K562 (cell line): ENCODE results near the gene ACE. TPM values are rescaled to one million over a fixed set of nuclear protein-coding genes. Genes with fewer than 3 reads are reported as not detected.
A peak's percentile ranks its signal among the peaks of the same experiment; 100 is the strongest.

Experiments used
- ATF1 ChIP-seq, 2 experiments: fragments of 450-650 bp in 1 of 2; IDR thresholded peaks; 2 replicates each; pipeline ENCODE4 v1.6.1; 2016; ENCODE audit warnings: missing compliant biosample characterization in 1 of 2, missing genetic modification characterization in 1 of 2
- C11orf30 ChIP-seq: fragments of 450-650 bp; IDR thresholded peaks from 2 replicates; pipeline ENCODE4 v1.6.1; 2016; ENCODE audit warnings: low read depth, mild to moderate bottlenecking
- CREB5 ChIP-seq: fragments of 250-450 bp; sonication (Bioruptor Pico); IDR thresholded peaks from 2 replicates; pipeline ENCODE4 v1.5.0; 2020; ENCODE audit warnings: mild to moderate bottlenecking
- ESRRA ChIP-seq: fragments of 450-650 bp; IDR thresholded peaks from 2 replicates; pipeline ENCODE4 v1.6.1; 2014; ENCODE audit warnings: low read depth, mild to moderate bottlenecking, moderate library complexity, borderline replicate concordance
- ETV1 ChIP-seq: fragments of 450-650 bp; conservative IDR thresholded peaks from 2 replicates; pipeline ENCODE4 v1.6.1; 2016; ENCODE audit warnings: missing genetic modification characterization, control low read depth, low read depth, missing compliant biosample characterization
- IRF9 ChIP-seq: fragments of 450-650 bp; IDR thresholded peaks from 2 replicates; pipeline ENCODE4 v1.6.1; 2016; ENCODE audit warnings: missing biosample characterization, missing genetic modification characterization
- LARP7 ChIP-seq: fragments of 450-650 bp; IDR thresholded peaks from 2 replicates; pipeline ENCODE4 v1.6.1; 2016
- MAFG ChIP-seq: fragments of 450-650 bp; conservative IDR thresholded peaks from 2 replicates; pipeline ENCODE4 v1.6.1; 2016; ENCODE audit warnings: missing genetic modification characterization, missing compliant biosample characterization
- MTF1 ChIP-seq: fragments of 250-450 bp; sonication (Bioruptor Pico); IDR thresholded peaks from 2 replicates; pipeline ENCODE4 v1.9.0; 2021; ENCODE audit warnings: moderate library complexity, mild to moderate bottlenecking, inconsistent platforms, borderline replicate concordance
- RBM15 ChIP-seq: fragments of 200-400 bp; formaldehyde crosslinking; IDR thresholded peaks from 2 replicates; pipeline ENCODE4 v1.6.1; 2018; ENCODE audit warnings: mild to moderate bottlenecking, low read length, moderate library complexity; ENCODE audit not compliant: insufficient read depth
- SIN3B ChIP-seq: fragments of 450-650 bp; IDR thresholded peaks from 2 replicates; pipeline ENCODE4 v1.6.1; 2017; ENCODE audit warnings: low read depth, mild to moderate bottlenecking, moderate library complexity
- SIRT6 ChIP-seq: IDR thresholded peaks from one replicate; pipeline ENCODE4 v1.6.1; 2012; ENCODE audit warnings: low read depth, mild to moderate bottlenecking, control low read depth, inconsistent platforms, low read length, moderate library complexity
- SNAPC5 ChIP-seq: fragments of 250-450 bp; sonication (Bioruptor Pico); IDR thresholded peaks from 2 replicates; pipeline ENCODE4 v1.8.0; 2021; ENCODE audit warnings: moderate library complexity, mild to moderate bottlenecking, inconsistent platforms
- SPI1 ChIP-seq: IDR thresholded peaks from 2 replicates; pipeline ENCODE4 v1.6.1; 2011; ENCODE audit warnings: low read depth, low read length, control low read depth, borderline replicate concordance
- TFAP4 ChIP-seq: sonication (generic); formaldehyde crosslinking; IDR thresholded peaks from 2 replicates; pipeline ENCODE4 v1.8.0; 2022; ENCODE audit warnings: missing genetic modification reagents, mild to moderate bottlenecking, moderate library complexity, borderline replicate concordance
- THRAP3 ChIP-seq: fragments of 450-650 bp; IDR thresholded peaks from 2 replicates; pipeline ENCODE4 v1.6.1; 2016; ENCODE audit warnings: mild to moderate bottlenecking, inconsistent platforms, borderline replicate concordance
- TRIM24 ChIP-seq, 2 experiments: fragments of 450-650 bp; IDR thresholded peaks; 2 replicates each; pipeline ENCODE4 v1.6.1; 2016
- ZMIZ1 ChIP-seq, 2 experiments: fragments of 150-350 bp in 1 of 2; IDR thresholded peaks; 2 replicates each; pipeline ENCODE4 v1.6.1; 2012 to 2016; ENCODE audit warnings: low read depth in 2 of 2, low read length in 2 of 2, mild to moderate bottlenecking in 1 of 2, moderate library complexity in 1 of 2
- ZNF212 ChIP-seq: fragments of 450-650 bp; formaldehyde crosslinking; IDR thresholded peaks from 2 replicates; pipeline ENCODE4 v1.4.0; 2020; ENCODE audit warnings: mild to moderate bottlenecking
- ZNF717 ChIP-seq: fragments of 250-450 bp; sonication (Bioruptor Pico); IDR thresholded peaks from 2 replicates; pipeline ENCODE4 v1.5.0; 2021
- polyA plus RNA-seq, 8 experiments: library from polyadenylated mRNA; depleted of rRNA in 4 of 8; stranded (reverse) in 5 of 8; unstranded in 3 of 8; fragments of >200 nt; fragmentation: Nextera tagmentation in 2 of 8; fragmentation: Illumina TruSeq in 1 of 8; extraction: Ambion mirVana in 2 of 8; extraction: Trizol in 1 of 8; gene quantifications; 2 replicates each; pipeline versions ENCODE4 v1.2.1 to v1.2.3, GENCODE V29; 2011 to 2014; ENCODE audit warnings: inconsistent platforms in 1 of 8, missing spikeins in 1 of 8
- total RNA-seq, 7 experiments: library from RNA; depleted of rRNA in 6 of 7; stranded (reverse); fragments of >200 nt in 6 of 7; fragmentation: Illumina TruSeq in 2 of 7; extraction: Trizol in 2 of 7; gene quantifications; 2 replicates each; pipeline versions ENCODE4 v1.2.1 to v1.2.3, GENCODE V29; 2011 to 2021; ENCODE audit warnings: low replicate concordance in 1 of 7

ACE gene
- total and polyA plus RNA-seq, 9 of the 15 experiments (the other 6 are each of a cell fraction or from before 2014, with no cell fraction given): 0.07 to 2.5 (median 0.47) TPM; not detected in 1

- TF ChIP-seq SIRT6: no peak
- TF ChIP-seq IRF9 (tag): no peak
- TF ChIP-seq TRIM24 (IDR thresholded peaks at IDR 0.05): no peak
- no peak for TF ChIP-seq ZNF212 (CRISPR knock-in tag)
- 0 out of 2 replicates have a peak, but pooled peaks have one; percentile 1 for TF ChIP-seq ESRRA
- no peak for TF ChIP-seq ZNF717 (CRISPR knock-in tag)
- no peak for TF ChIP-seq LARP7
- no peak for TF ChIP-seq ATF1 (CRISPR knock-in tag; IDR thresholded peaks at IDR 0.05)
- TF ChIP-seq ATF1 (tag; IDR thresholded peaks at IDR 0.05): no peak
- TF ChIP-seq MAFG (tag): 0 out of 2 replicates have a peak, but pooled peaks have one; percentile 16
- TF ChIP-seq CREB5: no peak
- TF ChIP-seq SIN3B: no peak
- TF ChIP-seq SPI1: 0 out of 2 replicates have a peak, but pooled peaks have one; percentile 30
- TF ChIP-seq C11orf30: peak; percentile 57; the same call in 1 of the 2 replicates
- no peak for TF ChIP-seq RBM15
- no peak for TF ChIP-seq THRAP3
- TF ChIP-seq ETV1 (tag): 0 out of 2 replicates have a peak, but pooled peaks have one; percentile 44
- TF ChIP-seq TFAP4 (CRISPR knock-in tag): peak; percentile 25; the same call in 1 of the 2 replicates
- no peak for TF ChIP-seq SNAPC5
- no peak for TF ChIP-seq MTF1 (CRISPR knock-in tag)
- no peak for TF ChIP-seq ZMIZ1 (IDR thresholded peaks at IDR 0.05; ENCODE audit: low read depth in 2 of 2, low read length in 2 of 2)
- TF ChIP-seq, all 486 proteins: peak for 9
These were observed 2.0 kb upstream of the ACE start (continued) for GRCh38 chr17:63474586-63475460.
